K562 treated with DMSO at 1 percent for 48 hours (cell line): ENCODE measurements around the gene CCDC63. TPM values are rescaled to one million over a fixed set of nuclear protein-coding genes. Genes with fewer than 3 reads are reported as not detected.

Experiments used
- total RNA-seq: library from RNA; unstranded; fragments of 300-600 nt; gene quantifications from 2 replicates; pipeline ENCODE4 v1.2.3, GENCODE V29; 2022; ENCODE audit warnings: low replicate concordance; ENCODE audit errors: extremely low read depth

CCDC63 gene
- not detected in 2 replicates for total RNA-seq

DNA sequence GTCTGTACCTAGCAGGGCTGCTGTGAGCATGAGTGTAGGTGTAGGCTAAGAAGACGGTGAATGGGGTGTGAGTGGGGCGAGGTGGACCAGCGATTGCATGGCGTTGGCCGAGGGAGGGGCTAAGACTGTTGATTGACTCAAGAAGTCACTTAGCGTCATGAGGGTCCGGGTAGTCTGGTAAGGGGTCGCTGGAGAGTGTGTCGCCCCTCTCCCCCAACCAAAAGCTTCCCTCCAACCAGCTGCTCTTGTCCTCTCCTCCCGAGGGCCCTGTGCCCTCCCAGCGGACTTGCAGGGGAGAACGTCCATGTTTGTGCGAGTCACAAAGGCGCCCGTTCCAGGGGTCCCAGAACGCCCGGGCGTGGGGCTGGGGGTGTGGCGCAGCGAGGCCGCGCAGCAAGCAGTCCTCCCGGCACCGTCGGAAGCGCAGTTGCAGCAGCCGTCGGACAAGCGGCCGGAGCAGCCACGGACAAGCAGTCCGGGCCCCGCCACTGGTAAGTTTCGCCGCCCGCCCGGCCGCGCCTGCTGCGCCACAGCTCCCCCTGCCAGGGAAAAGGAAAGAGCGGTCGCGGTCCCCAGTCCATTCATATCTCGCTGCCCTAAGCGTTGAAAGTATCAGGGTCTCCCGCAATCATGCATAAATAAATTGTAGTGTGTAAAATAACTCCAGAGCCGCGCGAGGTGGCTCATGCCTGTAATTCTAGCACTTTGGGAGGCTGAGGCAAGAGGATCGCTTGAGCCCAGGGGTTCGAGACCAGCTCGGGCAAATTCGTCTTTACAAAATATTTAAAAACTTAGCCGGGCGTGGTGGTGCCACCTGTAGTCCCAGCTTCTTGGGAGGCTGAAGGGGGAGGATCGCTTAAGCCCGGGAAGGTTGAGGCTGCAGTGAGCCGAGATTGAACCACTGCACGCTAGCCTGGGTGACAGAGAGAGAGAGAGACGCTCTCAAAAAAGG, at the start of gene CCDC63:
TSS of gene CCDC63 (plus strand) at position 373 of the 952 bp plus-strand sequence. CDS start 5,968 bp downstream, outside the sequence.

DNA sequence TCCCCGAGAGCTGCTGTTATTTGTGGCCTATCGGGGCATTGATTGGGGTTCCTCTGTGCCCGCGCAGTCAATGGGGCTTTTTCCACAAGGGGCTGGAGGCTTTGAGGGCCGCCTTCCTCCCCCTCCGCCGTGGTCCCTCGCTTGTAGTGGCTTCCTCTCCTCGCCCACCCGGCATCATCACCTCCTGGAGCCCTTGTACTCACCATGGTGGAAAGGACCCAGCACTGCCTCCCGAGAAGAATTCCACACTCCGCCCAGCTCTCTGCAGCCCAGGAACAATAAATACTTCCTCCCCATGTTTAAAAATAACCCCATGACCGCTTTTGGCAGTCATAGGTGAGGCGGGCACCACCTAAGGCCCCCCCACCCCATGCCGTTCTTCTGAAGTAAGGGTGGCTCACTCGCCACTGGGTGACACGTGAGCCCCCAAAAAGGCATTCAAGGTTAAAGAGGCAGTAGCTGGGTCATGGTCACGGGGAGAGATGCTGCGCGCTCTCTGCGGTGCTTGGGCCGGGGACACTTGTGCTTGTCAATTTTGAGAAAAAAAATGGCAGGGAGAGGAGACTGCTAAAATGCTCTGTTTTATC, 73.6 kb downstream of the CCDC63 start, which contains the start of gene MYL2:
TSS of gene MYL2 (minus strand) at position 256 of the 587 bp plus-strand sequence. CDS start at position 206, 50 bp downstream.

Other genes starting within 250 kb of the CCDC63 start
- not detected in 2 replicates for gene TCTN1, start 232.9 kb upstream of the CCDC63 start, total RNA-seq
- gene HVCN1, start 157.9 kb upstream of the CCDC63 start, total RNA-seq, result not detected in 2 replicates
- not detected in 2 replicates for gene PPP1CC, start 104.1 kb upstream of the CCDC63 start, total RNA-seq
- not detected in 2 replicates for gene MYL2, start 73.6 kb downstream of the CCDC63 start, total RNA-seq
- gene CUX2, start 187.2 kb downstream of the CCDC63 start, total RNA-seq, result not detected in 2 replicates